Measurements from ENCODE around the gene BCL7A.
"Not testable (repeated sequence)": the region's sequence is repeated elsewhere in the genome, so short reads cannot be mapped to it uniquely, and the experiment has no call there.

Gene BCL7A

GRCh38 chr12:122021822-122022392 lies at the start of gene BCL7A:
Gene BCL7A (plus strand): TSS chr12:122021884. CDS start chr12:122022092, 208 bp downstream.
- DNase-seq: peak; percentile 69

- DNase-seq: no peak
Measured at GRCh38 chr12:121974026-121974985, 47.4 kb upstream of the BCL7A start.

- no peak for DNase-seq
Measured at GRCh38 chr12:121975021-121975420, 46.7 kb upstream of the BCL7A start.

GRCh38 chr12:121976950-121977349 lies 44.7 kb upstream of the BCL7A start:
- no peak for DNase-seq

- DNase-seq: no peak
Measured at GRCh38 chr12:121980191-121980891, 41.3 kb upstream of the BCL7A start.

- no peak for DNase-seq
Measured at GRCh38 chr12:121980892-121981272, 40.8 kb upstream of the BCL7A start.

GRCh38 chr12:121981456-121981855 lies 40.2 kb upstream of the BCL7A start:
- DNase-seq: no peak

- DNase-seq: no peak
Measured at GRCh38 chr12:121982950-121983349, 38.7 kb upstream of the BCL7A start.

- no peak for DNase-seq
Measured at GRCh38 chr12:121983536-121984210, 38.0 kb upstream of the BCL7A start.

GRCh38 chr12:121986489-121987245 lies 35.0 kb upstream of the BCL7A start:
- DNase-seq: no peak

- DNase-seq: not testable (repeated sequence)
Measured at GRCh38 chr12:121988519-121988918, 33.2 kb upstream of the BCL7A start.

GRCh38 chr12:121989276-121990113 lies 32.2 kb upstream of the BCL7A start:
- no peak for DNase-seq

GRCh38 chr12:121990114-121990647 lies 31.5 kb upstream of the BCL7A start:
- DNase-seq: no peak

- DNase-seq: no peak
Measured at GRCh38 chr12:121990692-121991603, 30.7 kb upstream of the BCL7A start.

- DNase-seq: peak; percentile 95
Measured at GRCh38 chr12:121992059-121992879, 29.4 kb upstream of the BCL7A start.

- DNase-seq: no peak
Measured at GRCh38 chr12:121996050-121996944, 25.4 kb upstream of the BCL7A start.

GRCh38 chr12:121996945-121997612 lies 24.6 kb upstream of the BCL7A start:
- DNase-seq: peak; percentile 29
